Suprapubic skin (tissue), 4 donors: Measurements from ENCODE around the gene CA9.

ENCODE experiments used
- EP300 ChIP-seq: sonication (generic); formaldehyde crosslinking; IDR thresholded peaks from one replicate; pipeline ENCODE4 v1.6.1; 2017; ENCODE audit warnings: antibody characterized with exemption
- POLR2A ChIP-seq, 2 donors: fragments of 450-650 bp; IDR thresholded peaks; one replicate each; pipeline ENCODE4 v1.6.1; 2017; ENCODE audit warnings: antibody characterized with exemption in 2 of 2, mild to moderate bottlenecking in 2 of 2, moderate library complexity in 2 of 2
- POLR2AphosphoS5 ChIP-seq, 3 donors: sonication (generic); formaldehyde crosslinking; IDR thresholded peaks; one replicate each; pipeline ENCODE4 v1.6.1; 2017; ENCODE audit warnings: antibody characterized with exemption in 3 of 3
- TF ChIP-seq, protein P1 (sequence below), 2 donors: fragments of 200-600 bp in 1 of 2; fragments of 450-650 bp in 1 of 2; sonication (generic) in 1 of 2; IDR thresholded peaks; one replicate each; pipeline ENCODE4 v1.5.1; 2016 to 2019; ENCODE audit warnings: antibody characterized with exemption in 2 of 2, mild to moderate bottlenecking in 1 of 2, moderate library complexity in 1 of 2

GRCh38 chr9:35697486-35697885, 23.8 kb downstream of the CA9 start:
- TF ChIP-seq, protein P1, sequence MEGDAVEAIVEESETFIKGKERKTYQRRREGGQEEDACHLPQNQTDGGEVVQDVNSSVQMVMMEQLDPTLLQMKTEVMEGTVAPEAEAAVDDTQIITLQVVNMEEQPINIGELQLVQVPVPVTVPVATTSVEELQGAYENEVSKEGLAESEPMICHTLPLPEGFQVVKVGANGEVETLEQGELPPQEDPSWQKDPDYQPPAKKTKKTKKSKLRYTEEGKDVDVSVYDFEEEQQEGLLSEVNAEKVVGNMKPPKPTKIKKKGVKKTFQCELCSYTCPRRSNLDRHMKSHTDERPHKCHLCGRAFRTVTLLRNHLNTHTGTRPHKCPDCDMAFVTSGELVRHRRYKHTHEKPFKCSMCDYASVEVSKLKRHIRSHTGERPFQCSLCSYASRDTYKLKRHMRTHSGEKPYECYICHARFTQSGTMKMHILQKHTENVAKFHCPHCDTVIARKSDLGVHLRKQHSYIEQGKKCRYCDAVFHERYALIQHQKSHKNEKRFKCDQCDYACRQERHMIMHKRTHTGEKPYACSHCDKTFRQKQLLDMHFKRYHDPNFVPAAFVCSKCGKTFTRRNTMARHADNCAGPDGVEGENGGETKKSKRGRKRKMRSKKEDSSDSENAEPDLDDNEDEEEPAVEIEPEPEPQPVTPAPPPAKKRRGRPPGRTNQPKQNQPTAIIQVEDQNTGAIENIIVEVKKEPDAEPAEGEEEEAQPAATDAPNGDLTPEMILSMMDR (IDR thresholded peaks at IDR 0.05), result no peak
- no peak for TF ChIP-seq EP300
- no peak for TF ChIP-seq POLR2AphosphoS5 (IDR thresholded peaks at IDR 0.05)
- TF ChIP-seq POLR2A (IDR thresholded peaks at IDR 0.05), result no peak
